Smooth muscle cell (in vitro differentiated cells): ENCODE results near the gene KIF12. TPM values are rescaled to one million over a fixed set of nuclear protein-coding genes. Genes with fewer than 3 reads are reported as not detected.
"Not testable (repeated sequence)": the region's sequence is repeated elsewhere in the genome, so short reads cannot be mapped to it uniquely, and the experiment has no call there.

ENCODE experiments used
- DNase-seq: peaks from one replicate; lab custom pipeline; 2025; ENCODE audit not compliant: unreplicated experiment; lab: John Stamatoyannopoulos, UW
- H2AFZ ChIP-seq: fragments of 200-600 bp; sonication (generic); 2 replicates; pipeline ENCODE4 v1.6.0; 2016; ENCODE audit warnings: antibody characterized with exemption, low read depth, mild to moderate bottlenecking
- H3F3A ChIP-seq: fragments of 200-600 bp; sonication (generic); 2 replicates; pipeline ENCODE4 v1.6.0; 2017; ENCODE audit warnings: antibody characterized with exemption, low read depth
- H3K27ac ChIP-seq: fragments of 200-600 bp; sonication (generic); 2 replicates; pipeline ENCODE4 v1.5.1; 2016; ENCODE audit warnings: low read depth, mild to moderate bottlenecking
- H3K27me3 ChIP-seq: fragments of 200-600 bp; sonication (generic); 2 replicates; pipeline ENCODE4 v1.6.1; 2016; ENCODE audit warnings: low read depth, mild to moderate bottlenecking
- H3K36me3 ChIP-seq: fragments of 200-600 bp; sonication (generic); 2 replicates; pipeline ENCODE4 v1.5.1; 2016; ENCODE audit warnings: low read depth
- H3K4me1 ChIP-seq: fragments of 200-600 bp; sonication (generic); 2 replicates; pipeline ENCODE4 v1.5.1; 2016; ENCODE audit warnings: low read depth
- H3K4me2 ChIP-seq: fragments of 200-600 bp; sonication (generic); 2 replicates; pipeline ENCODE4 v1.6.0; 2016; ENCODE audit warnings: mild to moderate bottlenecking
- H3K4me3 ChIP-seq: fragments of 200-600 bp; sonication (generic); 2 replicates; pipeline ENCODE4 v1.5.1; 2016; ENCODE audit warnings: mild to moderate bottlenecking
- H3K79me2 ChIP-seq: fragments of 200-600 bp; sonication (generic); 2 replicates; pipeline ENCODE4 v1.6.0; 2016; ENCODE audit warnings: low read depth, mild to moderate bottlenecking
- H3K9ac ChIP-seq: fragments of 200-600 bp; sonication (generic); 2 replicates; pipeline ENCODE4 v1.6.0; 2016; ENCODE audit warnings: low read depth
- H3K9me3 ChIP-seq: fragments of 200-600 bp; sonication (generic); replicated peaks from 2 replicates; pipeline ENCODE4 v1.5.1; 2016; ENCODE audit warnings: low read depth
- H4K20me1 ChIP-seq: fragments of 200-600 bp; sonication (generic); 2 replicates; pipeline ENCODE4 v1.6.0; 2016; ENCODE audit warnings: low read depth
- WGBS: methylation state at CpG from one replicate; pipeline ENCODE4 v1.1.7; 2016; ENCODE audit warnings: low lambda C conversion rate; 5-methylcytosine and 5-hydroxymethylcytosine counted together
- polyA plus RNA-seq: library from polyadenylated mRNA; unstranded; fragments of >200 nt; fragmentation: Nextera tagmentation; extraction: Ambion mirVana; gene quantifications from 2 replicates; pipeline ENCODE4 v1.2.1, GENCODE V29; 2016
- total RNA-seq: library from RNA; depleted of rRNA; stranded (reverse); fragments of >200 nt; gene quantifications from 2 replicates; pipeline ENCODE4 v1.2.3, GENCODE V29; 2014
- TF ChIP-seq, protein P1 (sequence below): fragments of 200-600 bp; sonication (generic); IDR thresholded peaks from 2 replicates; pipeline ENCODE4 v1.5.1; 2017; ENCODE audit warnings: borderline replicate concordance, mild to moderate bottlenecking, antibody characterized with exemption; ENCODE audit not compliant: insufficient read depth, poor library complexity, severe bottlenecking

KIF12 gene
- total and polyA plus RNA-seq, 2 experiments from 2014 or later, result not detected

DNA sequence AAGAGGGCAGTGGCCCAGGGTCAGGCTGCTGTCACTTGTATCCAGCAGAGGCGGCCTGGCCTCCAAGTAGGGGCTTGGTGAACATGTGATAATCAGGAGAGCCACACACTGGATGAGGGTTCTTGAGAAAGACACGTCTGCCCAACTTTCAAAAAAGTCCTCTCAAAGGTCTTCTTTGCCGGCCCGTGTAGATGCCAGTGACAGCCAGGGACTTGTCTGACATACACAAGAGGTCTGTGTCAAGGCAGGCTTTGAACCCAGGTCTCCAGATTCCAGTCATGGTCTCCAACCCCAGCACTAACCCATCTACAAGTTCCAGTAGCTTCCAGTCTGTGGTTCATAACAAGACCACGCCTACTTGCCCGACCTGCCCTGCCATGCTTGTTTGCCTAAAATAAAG is 13.1 kb downstream of the KIF12 start:
- Histone ChIP-seq H3K27ac (no peak overlapping the region), H3K79me2 (no peaks in the 10 kb centered on the region), H3K4me1 (no peaks in the 10 kb centered on the region), H3K36me3 (no peaks in the 10 kb centered on the region), H3K4me3 (no peak overlapping the region), H3K9me3 (no peaks in the 10 kb centered on the region), H4K20me1 (no peaks in the 10 kb centered on the region), H2AFZ (no peak overlapping the region), H3K27me3 (peaks cover 3% of the 10 kb centered on the region), H3K4me2 (no peak overlapping the region), H3K9ac (no peak overlapping the region), H3F3A (no peaks in the 10 kb centered on the region)
- DNase-seq, result no peak
- WGBS, result 91% methylated on average over 6 of the region's 6 CpGs
- TF ChIP-seq, protein P1, sequence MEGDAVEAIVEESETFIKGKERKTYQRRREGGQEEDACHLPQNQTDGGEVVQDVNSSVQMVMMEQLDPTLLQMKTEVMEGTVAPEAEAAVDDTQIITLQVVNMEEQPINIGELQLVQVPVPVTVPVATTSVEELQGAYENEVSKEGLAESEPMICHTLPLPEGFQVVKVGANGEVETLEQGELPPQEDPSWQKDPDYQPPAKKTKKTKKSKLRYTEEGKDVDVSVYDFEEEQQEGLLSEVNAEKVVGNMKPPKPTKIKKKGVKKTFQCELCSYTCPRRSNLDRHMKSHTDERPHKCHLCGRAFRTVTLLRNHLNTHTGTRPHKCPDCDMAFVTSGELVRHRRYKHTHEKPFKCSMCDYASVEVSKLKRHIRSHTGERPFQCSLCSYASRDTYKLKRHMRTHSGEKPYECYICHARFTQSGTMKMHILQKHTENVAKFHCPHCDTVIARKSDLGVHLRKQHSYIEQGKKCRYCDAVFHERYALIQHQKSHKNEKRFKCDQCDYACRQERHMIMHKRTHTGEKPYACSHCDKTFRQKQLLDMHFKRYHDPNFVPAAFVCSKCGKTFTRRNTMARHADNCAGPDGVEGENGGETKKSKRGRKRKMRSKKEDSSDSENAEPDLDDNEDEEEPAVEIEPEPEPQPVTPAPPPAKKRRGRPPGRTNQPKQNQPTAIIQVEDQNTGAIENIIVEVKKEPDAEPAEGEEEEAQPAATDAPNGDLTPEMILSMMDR, result no peak

DNA sequence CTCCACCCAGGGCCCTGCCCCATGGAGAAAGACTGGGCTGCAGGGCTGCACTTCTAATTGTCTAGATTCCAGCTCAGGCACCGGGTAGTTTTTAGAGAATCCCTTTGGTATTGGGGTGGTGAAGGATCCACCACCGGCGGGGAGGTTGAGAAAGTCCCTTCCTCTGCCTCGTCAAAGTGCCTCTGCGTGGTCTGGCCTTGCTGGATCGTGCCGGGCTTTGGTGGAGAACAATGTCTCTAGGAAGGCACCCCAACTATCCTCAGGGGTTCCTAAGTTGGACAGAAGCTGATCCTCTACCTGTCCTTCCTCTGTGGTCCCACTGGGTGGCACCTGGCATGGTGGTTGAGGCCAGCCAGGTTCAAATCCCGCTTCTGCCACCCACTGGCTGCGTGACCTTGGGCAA is 13.7 kb downstream of the KIF12 start:
- Histone ChIP-seq H4K20me1 (no peaks in the 10 kb centered on the region), H3K9me3 (no peaks in the 10 kb centered on the region), H3K9ac (no peak overlapping the region), H3K27ac (no peak overlapping the region), H3F3A (no peaks in the 10 kb centered on the region), H3K4me3 (no peak overlapping the region), H3K4me1 (no peaks in the 10 kb centered on the region), H3K27me3 (peaks cover 3% of the 10 kb centered on the region), H3K36me3 (no peaks in the 10 kb centered on the region), H3K4me2 (no peak overlapping the region), H3K79me2 (no peaks in the 10 kb centered on the region), H2AFZ (no peak overlapping the region)
- WGBS, result 94% methylated on average over 9 of the region's 9 CpGs
- TF ChIP-seq, protein P1, result no peak
- no peak for DNase-seq

DNA sequence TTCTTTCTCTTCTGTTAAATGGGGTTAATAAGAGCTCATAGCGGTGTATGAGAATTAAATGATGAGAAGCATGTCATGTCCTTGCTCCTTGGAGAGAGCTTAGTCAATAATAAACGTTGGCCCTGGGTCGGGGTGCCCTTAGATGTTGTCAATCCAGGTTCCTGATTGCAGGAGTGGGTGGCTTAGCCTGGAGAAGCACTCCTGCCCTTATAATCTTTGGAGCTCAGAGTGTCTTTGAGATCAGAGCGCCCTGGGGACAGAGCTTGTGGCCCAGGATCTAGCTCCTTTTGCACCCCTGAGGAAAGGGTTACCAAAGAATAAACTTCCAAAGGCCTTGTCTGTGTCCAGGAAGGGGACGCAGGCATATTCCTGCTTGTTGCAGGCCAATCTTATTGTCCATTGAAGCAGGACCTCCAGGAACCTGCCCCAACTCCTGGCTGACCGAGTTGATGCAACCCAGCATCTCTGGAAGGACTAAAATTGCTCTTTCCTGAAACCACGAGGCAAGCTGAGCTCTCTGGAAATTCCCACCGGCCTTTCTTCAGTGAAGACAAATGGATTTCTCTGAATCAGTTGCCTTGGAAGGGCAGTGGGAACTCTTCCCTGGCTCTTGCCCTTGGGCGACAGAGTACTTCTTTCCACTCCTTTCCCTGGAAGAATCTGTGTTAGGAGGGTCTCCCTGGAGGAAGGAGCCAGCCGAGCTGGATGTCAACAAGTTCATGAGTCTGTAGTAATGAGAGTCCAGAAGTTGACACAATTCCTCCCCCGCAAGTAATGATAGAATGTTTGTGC is 14.6 kb downstream of the KIF12 start:
- DNase-seq, result no peak
- no peaks in the 10 kb centered on the region for H3K9me3 ChIP-seq
- no peaks in the 10 kb centered on the region for H3K4me1 ChIP-seq
- H3K36me3 ChIP-seq, result no peaks in the 10 kb centered on the region
- H3K27ac ChIP-seq, result no peak overlapping the region
- H3F3A ChIP-seq, result no peaks in the 10 kb centered on the region
- WGBS, result 85% methylated on average over 11 of the region's 11 CpGs
- peaks cover 3% of the 10 kb centered on the region for H3K27me3 ChIP-seq
- no peak overlapping the region for H3K4me2 ChIP-seq
- TF ChIP-seq, protein P1, result no peak
- no peaks in the 10 kb centered on the region for H3K79me2 ChIP-seq
- H3K4me3 ChIP-seq, result no peak overlapping the region
- no peak overlapping the region for H3K9ac ChIP-seq
- no peaks in the 10 kb centered on the region for H4K20me1 ChIP-seq
- H2AFZ ChIP-seq, result no peak overlapping the region

DNA sequence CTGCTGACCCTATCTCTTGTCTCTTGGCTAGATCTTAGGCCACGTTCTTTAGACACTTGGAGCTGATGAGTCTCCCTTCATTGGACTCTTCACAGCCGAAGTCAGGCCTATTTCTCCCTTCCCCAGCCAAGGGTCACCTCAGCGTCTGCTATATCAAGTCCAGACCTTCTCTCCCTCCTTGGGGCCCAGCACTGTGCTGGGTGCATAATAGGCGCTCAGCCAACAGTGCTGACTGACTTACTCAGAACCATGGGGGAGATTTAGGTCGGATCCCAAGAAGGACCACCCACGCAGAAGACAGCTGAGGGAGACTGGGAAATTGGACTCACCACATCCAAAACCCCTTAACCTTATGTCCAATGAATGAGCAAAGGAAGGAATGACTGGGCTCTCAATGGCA is 15.4 kb downstream of the KIF12 start:
- no peak overlapping the region for H3K9ac ChIP-seq
- no peaks in the 10 kb centered on the region for H3K36me3 ChIP-seq
- H3K4me2 ChIP-seq, result no peak overlapping the region
- no peaks in the 10 kb centered on the region for H3F3A ChIP-seq
- H3K27ac ChIP-seq, result no peak overlapping the region
- no peaks in the 10 kb centered on the region for H3K9me3 ChIP-seq
- H3K4me1 ChIP-seq, result no peaks in the 10 kb centered on the region
- no peak overlapping the region for H2AFZ ChIP-seq
- H3K27me3 ChIP-seq, result peaks cover 3% of the 10 kb centered on the region
- WGBS, result 89% methylated on average over 6 of the region's 6 CpGs
- H3K4me3 ChIP-seq, result no peak overlapping the region
- no peaks in the 10 kb centered on the region for H4K20me1 ChIP-seq
- TF ChIP-seq, protein P1, result no peak
- DNase-seq, result no peak
- no peaks in the 10 kb centered on the region for H3K79me2 ChIP-seq

DNA sequence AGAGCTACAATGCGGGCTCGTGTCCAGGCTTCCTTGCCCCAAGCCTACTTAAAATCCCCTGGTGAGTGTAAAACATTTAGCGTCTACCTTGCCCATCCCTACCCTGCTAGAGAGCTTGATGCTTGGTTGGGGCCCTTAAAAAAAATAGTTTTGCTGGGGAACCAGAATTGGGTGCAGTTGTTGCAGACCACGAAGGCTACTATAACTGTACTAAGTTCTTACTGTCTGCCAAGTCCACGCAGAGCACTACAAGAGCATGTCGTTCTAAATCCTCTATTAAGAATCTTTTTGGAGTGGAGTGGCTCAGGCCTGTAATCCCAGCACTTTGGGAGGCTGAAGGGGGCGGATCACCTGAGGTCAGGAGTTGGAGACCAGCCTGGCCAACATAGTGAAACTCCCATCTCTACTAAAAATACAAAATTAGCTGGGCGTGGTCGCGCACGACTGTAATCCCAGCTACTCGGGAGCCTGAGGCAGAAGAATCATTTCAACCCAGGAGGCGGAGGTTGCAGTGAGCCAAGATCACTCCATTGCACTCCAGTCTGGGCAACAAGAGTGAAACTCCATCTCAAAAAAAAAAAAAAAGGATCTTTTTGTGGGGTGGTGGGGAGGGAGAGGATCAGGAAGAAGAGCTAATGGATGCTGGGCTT is 16.2 kb downstream of the KIF12 start:
- H3K4me3 ChIP-seq, H2AFZ ChIP-seq, H3K4me1 ChIP-seq, H4K20me1 ChIP-seq, H3K9me3 ChIP-seq, H3K79me2 ChIP-seq, H3K27ac ChIP-seq, H3K27me3 ChIP-seq, H3K4me2 ChIP-seq, H3F3A ChIP-seq, H3K36me3 ChIP-seq, DNase-seq, H3K9ac ChIP-seq: not testable (repeated sequence)
- 70% methylated on average over 13 of the region's 13 CpGs for WGBS
